Endothelial cell of umbilical vein (primary cell): ENCODE measurements around the gene CDK5R2. TPM values are rescaled to one million over a fixed set of nuclear protein-coding genes. Genes with fewer than 3 reads are reported as not detected.

Experiments used
- BruUV-seq: library from RNA; stranded (reverse); fragments of 400-500 nt; replicated peaks from 2 replicates; lab custom pipeline; 2021; lab: Mats Ljungman, UMichigan
- CTCF ChIA-PET: fragments of 300-600, 350-600 bp; sonication (Branson Sonifier 250); formaldehyde crosslinking; loops from one replicate; lab custom pipeline; 2021; ENCODE audit warnings: antibody characterized with exemption, inconsistent platforms; lab: Charles Lee
- POLR2A ChIA-PET: fragments of 300-600, 350-600 bp; sonication (Branson Sonifier 250); formaldehyde crosslinking; loops from one replicate; lab custom pipeline; 2021; ENCODE audit warnings: antibody characterized with exemption, inconsistent platforms; lab: Charles Lee
- DNase-seq: peaks from one replicate; pipeline ENCODE4 v3.0.0-alpha.2; 2011; ENCODE audit warnings: low read depth, low spot score
- FAIRE-seq: peaks from 2 replicates; lab custom pipeline; 2011; peaks lifted over from hg19 to GRCh38; lab: Jason Lieb, UNC
- H2AFZ ChIP-seq: 2 replicates; pipeline ENCODE4 v1.6.0; 2012; ENCODE audit warnings: low read depth, low read length, control low read depth, inconsistent platforms
- H3K27ac ChIP-seq: 2 replicates; pipeline ENCODE4 v1.5.1; 2011; ENCODE audit warnings: low read depth, mild to moderate bottlenecking, control low read depth, low read length, moderate library complexity; ENCODE audit not compliant: insufficient read depth
- H3K27me3 ChIP-seq, 2 experiments: 2 replicates each; pipeline versions ENCODE4 v1.6.0 to v1.6.1; 2011; ENCODE audit warnings: low read length in 2 of 2, mixed read lengths in 1 of 2; ENCODE audit not compliant: control insufficient read depth in 2 of 2, insufficient read depth in 2 of 2
- H3K36me3 ChIP-seq, 2 experiments: 2 replicates in 1 of 2; 3 replicates in 1 of 2; pipeline ENCODE4 v1.5.1; 2011; ENCODE audit warnings: low read length in 2 of 2, mild to moderate bottlenecking in 1 of 2, moderate library complexity in 1 of 2; ENCODE audit not compliant: control insufficient read depth in 2 of 2, insufficient read depth in 2 of 2; ENCODE audit errors: extremely low read depth in 1 of 2
- H3K4me1 ChIP-seq: 3 replicates; pipeline ENCODE4 v1.5.1; 2011; ENCODE audit warnings: mild to moderate bottlenecking, low read length; ENCODE audit not compliant: control insufficient read depth, insufficient read depth; ENCODE audit errors: extremely low read depth
- H3K4me2 ChIP-seq: 2 replicates; pipeline ENCODE4 v1.6.1; 2011; ENCODE audit warnings: low read length, control low read depth, mixed read lengths; ENCODE audit not compliant: insufficient read depth
- H3K4me3 ChIP-seq, 3 experiments: fragments of 200-600 bp in 1 of 3; sonication (generic), shearing (Covaris generic) in 1 of 3; replicated peaks in 1 of 3; 2 replicates each; pipeline ENCODE4 v1.5.1; 2011 to 2016; ENCODE audit warnings: control low read depth in 3 of 3, low read length in 3 of 3, mild to moderate bottlenecking in 2 of 3, inconsistent platforms in 1 of 3, low read depth in 1 of 3, moderate library complexity in 1 of 3; ENCODE audit not compliant: insufficient read depth in 1 of 3
- H3K79me2 ChIP-seq: 2 replicates; pipeline ENCODE4 v1.6.0; 2012; ENCODE audit warnings: low read length, inconsistent platforms; ENCODE audit not compliant: control insufficient read depth, insufficient read depth
- H3K9ac ChIP-seq: replicated peaks from 2 replicates; pipeline ENCODE3; 2011; ENCODE audit warnings: low read length, control low read depth; ENCODE audit not compliant: insufficient read depth; ENCODE audit errors: extremely low read depth
- H3K9me1 ChIP-seq: replicated peaks from 3 replicates; pipeline ENCODE4 v1.6.0; 2011; ENCODE audit warnings: mild to moderate bottlenecking, low read length; ENCODE audit not compliant: control insufficient read depth, insufficient read depth; ENCODE audit errors: extremely low read depth
- H3K9me3 ChIP-seq: replicated peaks from 2 replicates; pipeline ENCODE4 v1.5.1; 2012; ENCODE audit warnings: low read length, inconsistent platforms; ENCODE audit not compliant: control insufficient read depth, insufficient read depth
- H4K20me1 ChIP-seq: replicated peaks from 2 replicates; pipeline ENCODE3; 2011; ENCODE audit warnings: mild to moderate bottlenecking, low read length; ENCODE audit not compliant: control insufficient read depth, insufficient read depth; ENCODE audit errors: extremely low read depth
- EZH2 ChIP-seq: IDR thresholded peaks from 2 replicates; pipeline ENCODE4 v1.6.1; 2012; ENCODE audit warnings: borderline replicate concordance, low read depth, mild to moderate bottlenecking, moderate library complexity, low read length, inconsistent platforms; ENCODE audit not compliant: severe bottlenecking
- FOS ChIP-seq: IDR thresholded peaks from 2 replicates; pipeline ENCODE4 v1.6.1; 2011; ENCODE audit warnings: mild to moderate bottlenecking, low read length, moderate library complexity, borderline replicate concordance; ENCODE audit not compliant: insufficient read depth
- GATA2 ChIP-seq: IDR thresholded peaks from 2 replicates; pipeline ENCODE4 v1.7.0; 2011; ENCODE audit warnings: low read depth, mild to moderate bottlenecking, moderate library complexity, mixed read lengths, low read length; ENCODE audit not compliant: insufficient read length, insufficient read depth
- JUN ChIP-seq: IDR thresholded peaks from 2 replicates; pipeline ENCODE4 v1.6.1; 2011; ENCODE audit warnings: borderline replicate concordance, low read depth; ENCODE audit not compliant: insufficient read length, insufficient read depth
- MYC ChIP-seq: IDR thresholded peaks from one replicate; pipeline ENCODE4 v1.6.1; 2011; ENCODE audit warnings: mild to moderate bottlenecking, low read depth, low read length
- POLR2A ChIP-seq: IDR thresholded peaks from 2 replicates; pipeline ENCODE4 v1.6.1; 2012; ENCODE audit warnings: low read depth, mild to moderate bottlenecking, control low read depth, low read length
- POLR2AphosphoS5 ChIP-seq: IDR thresholded peaks from 2 replicates; pipeline ENCODE4 v1.6.1; 2012; ENCODE audit warnings: low read depth, mild to moderate bottlenecking, control low read depth, low read length, moderate library complexity; ENCODE audit not compliant: insufficient read depth
- dilution Hi-C: fragments of 300-500 bp; cut with MboI; formaldehyde crosslinking; loops from one replicate; pipeline ENCODE4 v1.15.0; 2019; ENCODE audit warnings: low sequenced_read_pairs; ENCODE audit not compliant: extremely low pct_ligation_motif_present
- intact Hi-C: fragments of 100-400 bp; cut with micrococcal nuclease; formaldehyde crosslinking; loops from one replicate; pipeline ENCODE4 v1.10.0; 2022
- polyA plus RNA-seq, 4 experiments: library from polyadenylated mRNA; depleted of rRNA in 3 of 4; stranded (reverse) in 3 of 4; unstranded in 1 of 4; fragments of >200 nt; gene quantifications; 2 replicates each; pipeline versions ENCODE4 v1.2.1 to v1.2.3, GENCODE V29; 2011 to 2012; ENCODE audit warnings: missing spikeins in 1 of 4
- total RNA-seq: library from RNA; stranded (reverse); gene quantifications from 2 replicates; pipeline ENCODE4 v1.2.3, GENCODE V29; 2021
- TF ChIP-seq, protein P1 (sequence below): IDR thresholded peaks from 2 replicates; pipeline ENCODE4 v1.6.1; 2011; ENCODE audit not compliant: insufficient read depth, insufficient read length
- TF ChIP-seq, protein P2 (sequence below), 2 donors: IDR thresholded peaks; 1 replicate in 1 of 2; 2 replicates in 1 of 2; pipeline ENCODE4 v1.5.1; 2011; ENCODE audit warnings: low read length in 2 of 2, mild to moderate bottlenecking in 2 of 2, moderate library complexity in 2 of 2, control low read depth in 1 of 2, inconsistent platforms in 1 of 2, low read depth in 1 of 2; ENCODE audit not compliant: insufficient read depth in 1 of 2; ENCODE audit errors: extremely low read depth in 1 of 2

CDK5R2 gene
- total and polyA plus RNA-seq, 2 donors (not counting 3 experiments of a cell fraction or from before 2014, with no cell fraction given): 0.03 TPM; not detected in 1

DNA sequence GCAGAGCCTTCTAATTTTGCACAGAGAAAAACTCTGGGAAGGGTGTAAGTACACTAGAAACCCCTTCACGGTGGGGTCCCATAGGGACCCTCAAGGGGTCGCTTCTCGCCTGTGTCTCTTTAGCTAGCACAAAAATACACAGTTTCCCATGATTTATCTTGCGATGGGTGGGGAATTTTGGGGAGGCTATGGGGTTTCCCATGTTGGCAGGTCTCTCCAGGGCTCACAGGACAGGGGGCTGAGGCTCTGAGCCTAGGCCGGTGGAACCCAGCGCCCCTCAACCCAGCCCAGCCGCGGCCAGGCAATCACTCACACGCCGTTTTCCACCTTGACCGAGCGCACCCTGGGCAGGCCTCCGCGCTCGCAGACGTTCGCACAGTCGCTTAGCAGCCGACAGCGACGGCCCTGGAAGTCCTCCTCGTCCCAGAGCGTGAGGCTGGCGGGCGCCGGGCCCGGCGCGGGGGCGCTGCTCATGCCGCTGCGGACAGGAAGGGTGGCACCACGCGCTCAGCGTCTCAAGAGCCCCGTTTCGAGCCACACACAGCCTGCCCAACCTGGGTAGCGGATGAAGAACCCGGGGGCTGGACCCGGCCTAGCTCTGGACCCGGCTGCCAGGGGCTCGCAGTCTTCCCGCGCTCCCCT is 33.4 kb downstream of the CDK5R2 start:
- TF ChIP-seq JUN: no peak
- no peak for TF ChIP-seq MYC
- TF ChIP-seq, protein P1, sequence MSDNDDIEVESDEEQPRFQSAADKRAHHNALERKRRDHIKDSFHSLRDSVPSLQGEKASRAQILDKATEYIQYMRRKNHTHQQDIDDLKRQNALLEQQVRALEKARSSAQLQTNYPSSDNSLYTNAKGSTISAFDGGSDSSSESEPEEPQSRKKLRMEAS: no peak
- TF ChIP-seq, protein P2, sequence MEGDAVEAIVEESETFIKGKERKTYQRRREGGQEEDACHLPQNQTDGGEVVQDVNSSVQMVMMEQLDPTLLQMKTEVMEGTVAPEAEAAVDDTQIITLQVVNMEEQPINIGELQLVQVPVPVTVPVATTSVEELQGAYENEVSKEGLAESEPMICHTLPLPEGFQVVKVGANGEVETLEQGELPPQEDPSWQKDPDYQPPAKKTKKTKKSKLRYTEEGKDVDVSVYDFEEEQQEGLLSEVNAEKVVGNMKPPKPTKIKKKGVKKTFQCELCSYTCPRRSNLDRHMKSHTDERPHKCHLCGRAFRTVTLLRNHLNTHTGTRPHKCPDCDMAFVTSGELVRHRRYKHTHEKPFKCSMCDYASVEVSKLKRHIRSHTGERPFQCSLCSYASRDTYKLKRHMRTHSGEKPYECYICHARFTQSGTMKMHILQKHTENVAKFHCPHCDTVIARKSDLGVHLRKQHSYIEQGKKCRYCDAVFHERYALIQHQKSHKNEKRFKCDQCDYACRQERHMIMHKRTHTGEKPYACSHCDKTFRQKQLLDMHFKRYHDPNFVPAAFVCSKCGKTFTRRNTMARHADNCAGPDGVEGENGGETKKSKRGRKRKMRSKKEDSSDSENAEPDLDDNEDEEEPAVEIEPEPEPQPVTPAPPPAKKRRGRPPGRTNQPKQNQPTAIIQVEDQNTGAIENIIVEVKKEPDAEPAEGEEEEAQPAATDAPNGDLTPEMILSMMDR (IDR thresholded peaks at IDR 0.05; ENCODE audit: extremely low read depth in 1 of 2, insufficient read depth in 1 of 2, low read depth in 1 of 2, low read length in 2 of 2): no peak
- TF ChIP-seq EZH2: no peak
- TF ChIP-seq POLR2A: no peak
- TF ChIP-seq FOS: no peak
- TF ChIP-seq POLR2AphosphoS5: no peak
- no peak for TF ChIP-seq GATA2
- Histone ChIP-seq H3K27ac (no peak overlapping the region), H2AFZ (no peak overlapping the region), H3K4me1 (peaks cover 5% of the 10 kb centered on the region), H3K9me3 (no peaks in the 10 kb centered on the region), H3K9ac (no peak overlapping the region), H3K79me2 (no peaks in the 10 kb centered on the region), H3K4me3 (no peak overlapping the region), H3K27me3 (peaks cover 83 to 90% of the 10 kb centered on the region in 2 experiments), H4K20me1 (no peaks in the 10 kb centered on the region), H3K36me3 (no peaks in the 10 kb centered on the region), H3K4me2 (no peak overlapping the region), H3K9me1 (no peaks in the 10 kb centered on the region)
- dilution Hi-C loops: no loop called here
- intact Hi-C loops: no loop called here
- no TSS peak for BruUV-seq
- FAIRE-seq (no peak), DNase-seq (no peak)
- POLR2A ChIA-PET: no interaction called here
- CTCF ChIA-PET: interaction anchor here (1.0 to 10.4 kb wide), 3 partner anchors 10 to 162 kb away, joined by 4 to 164 read pairs (median 4); partner anchors contain the start of gene FEV
